H9 (cell line): ENCODE data around the gene PIEZO2. TPM values are rescaled to one million over a fixed set of nuclear protein-coding genes. Genes with fewer than 3 reads are reported as not detected.

Experiments used
- DNase-seq: peaks from one replicate; pipeline ENCODE4 v3.0.0-alpha.2; 2017
- H2AFZ ChIP-seq: one replicate; pipeline ENCODE4 v1.6.1; 2013; ENCODE audit warnings: mild to moderate bottlenecking, low read length, control low read depth, moderate library complexity
- H2AK5ac ChIP-seq: 2 replicates; pipeline ENCODE4 v1.6.1; 2013; ENCODE audit warnings: low read length, control low read depth, mixed read lengths; ENCODE audit not compliant: insufficient read length
- H2BK120ac ChIP-seq: one replicate; pipeline ENCODE4 v1.6.1; 2013; ENCODE audit warnings: low read depth, mild to moderate bottlenecking, low read length, control low read depth, inconsistent platforms; ENCODE audit not compliant: poor library complexity, severe bottlenecking
- H2BK12ac ChIP-seq: 2 replicates; pipeline ENCODE4 v1.6.1; 2013; ENCODE audit warnings: low read length, control low read depth, mixed read lengths, low read depth; ENCODE audit not compliant: insufficient read length
- H2BK15ac ChIP-seq: 2 replicates; pipeline ENCODE4 v1.6.1; 2013; ENCODE audit warnings: low read depth, low read length, control low read depth
- H2BK20ac ChIP-seq: one replicate; pipeline ENCODE4 v1.6.1; 2013; ENCODE audit warnings: low read depth, mild to moderate bottlenecking, low read length, control low read depth, inconsistent platforms; ENCODE audit not compliant: poor library complexity, severe bottlenecking
- H2BK5ac ChIP-seq: 2 replicates; pipeline ENCODE4 v1.6.1; 2013; ENCODE audit warnings: low read length, control low read depth, mixed read lengths; ENCODE audit not compliant: insufficient read length
- H3K14ac ChIP-seq: 2 replicates; pipeline ENCODE4 v1.6.1; 2013; ENCODE audit warnings: low read length, control low read depth; ENCODE audit not compliant: insufficient read depth
- H3K18ac ChIP-seq: 2 replicates; pipeline ENCODE4 v1.6.1; 2013; ENCODE audit warnings: low read depth, mild to moderate bottlenecking, mixed read lengths, low read length, control low read depth; ENCODE audit not compliant: insufficient read length
- H3K23ac ChIP-seq: 2 replicates; pipeline ENCODE4 v1.6.1; 2013; ENCODE audit warnings: low read length, control low read depth, mixed read lengths, low read depth; ENCODE audit not compliant: insufficient read length
- H3K23me2 ChIP-seq: 2 replicates; pipeline ENCODE4 v1.6.1; 2013; ENCODE audit warnings: low read depth, mild to moderate bottlenecking, mixed read lengths, low read length, control low read depth; ENCODE audit not compliant: insufficient read length, poor library complexity, severe bottlenecking
- H3K27ac ChIP-seq: 2 replicates; pipeline ENCODE4 v1.5.1; 2013; ENCODE audit warnings: low read length, control low read depth, mixed read lengths, low read depth; ENCODE audit not compliant: insufficient read length
- H3K27me3 ChIP-seq: 2 replicates; pipeline ENCODE4 v1.6.1; 2013; ENCODE audit warnings: low read length, control low read depth, inconsistent platforms; ENCODE audit not compliant: insufficient read depth
- H3K4ac ChIP-seq: 2 replicates; pipeline ENCODE4 v1.6.1; 2013; ENCODE audit warnings: low read depth, mild to moderate bottlenecking, control low read depth, inconsistent platforms, low read length, moderate library complexity
- H3K4me1 ChIP-seq: 2 replicates; pipeline ENCODE4 v1.6.1; 2013; ENCODE audit warnings: low read length, control low read depth, inconsistent platforms; ENCODE audit not compliant: insufficient read depth
- H3K4me2 ChIP-seq: 2 replicates; pipeline ENCODE4 v1.6.1; 2013; ENCODE audit warnings: low read length, control low read depth, mixed read lengths; ENCODE audit not compliant: insufficient read length, insufficient read depth
- H3K56ac ChIP-seq: 2 replicates; pipeline ENCODE4 v1.6.1; 2013; ENCODE audit warnings: low read depth, mild to moderate bottlenecking, mixed read lengths, low read length, control low read depth; ENCODE audit not compliant: insufficient read length
- H3K79me1 ChIP-seq: 2 replicates; pipeline ENCODE4 v1.6.1; 2013; ENCODE audit warnings: low read depth, mild to moderate bottlenecking, moderate library complexity, low read length, control low read depth, inconsistent platforms; ENCODE audit not compliant: insufficient read depth, poor library complexity, severe bottlenecking
- H3K79me2 ChIP-seq: 2 replicates; pipeline ENCODE4 v1.6.1; 2013; ENCODE audit warnings: low read length, control low read depth, inconsistent platforms; ENCODE audit not compliant: insufficient read depth
- H3K9ac ChIP-seq: 2 replicates; pipeline ENCODE4 v1.6.1; 2013; ENCODE audit warnings: low read length, control low read depth, mixed read lengths; ENCODE audit not compliant: insufficient read length; ENCODE audit errors: extremely low read depth
- H3K9me3 ChIP-seq: one replicate; pipeline ENCODE4 v1.6.1; 2013; ENCODE audit warnings: low read depth, low read length, inconsistent platforms; ENCODE audit not compliant: control insufficient read depth
- H3T11ph ChIP-seq: one replicate; pipeline ENCODE4 v1.6.1; 2013; ENCODE audit warnings: mild to moderate bottlenecking, low read length, control low read depth, inconsistent platforms
- H4K20me1 ChIP-seq: one replicate; pipeline ENCODE4 v1.6.1; 2013; ENCODE audit not compliant: control insufficient read depth, insufficient read length, insufficient read depth
- H4K5ac ChIP-seq: 2 replicates; pipeline ENCODE4 v1.6.1; 2013; ENCODE audit warnings: low read depth, mild to moderate bottlenecking, mixed read lengths, low read length, control low read depth; ENCODE audit not compliant: insufficient read length
- H4K8ac ChIP-seq: replicated peaks from 2 replicates; pipeline ENCODE4 v1.6.1; 2013; ENCODE audit warnings: low read length, control low read depth, mixed read lengths, low read depth; ENCODE audit not compliant: insufficient read length
- H4K91ac ChIP-seq: 2 replicates; pipeline ENCODE4 v1.6.1; 2013; ENCODE audit warnings: low read depth, mild to moderate bottlenecking, moderate library complexity, mixed read lengths, low read length, control low read depth; ENCODE audit not compliant: insufficient read length
- H3K27ac Mint-ChIP-seq, 3 experiments: 2 replicates in 2 of 3; 3 replicates in 1 of 3; pipeline ENCODE4 v1.8.0; 2020 to 2021; ENCODE audit warnings: mixed read lengths in 3 of 3, mild to moderate bottlenecking in 1 of 3, moderate library complexity in 1 of 3
- H3K27me3 Mint-ChIP-seq: 2 replicates; pipeline ENCODE4 v1.8.0; 2021; ENCODE audit warnings: low read depth, mild to moderate bottlenecking, moderate library complexity, mixed read lengths
- H3K36me3 Mint-ChIP-seq, 3 experiments: 2 replicates in 2 of 3; 3 replicates in 1 of 3; pipeline ENCODE4 v1.8.0; 2020 to 2021; ENCODE audit warnings: low read depth in 3 of 3, mixed read lengths in 3 of 3; ENCODE audit not compliant: insufficient read depth in 1 of 3
- H3K4me1 Mint-ChIP-seq, 2 experiments: 2 replicates each; pipeline ENCODE4 v1.8.0; 2020; ENCODE audit warnings: mixed read lengths in 2 of 2
- H3K4me3 Mint-ChIP-seq, 2 experiments: 2 replicates in 1 of 2; 3 replicates in 1 of 2; pipeline ENCODE4 v1.8.0; 2020 to 2021; ENCODE audit warnings: mild to moderate bottlenecking in 2 of 2, mixed read lengths in 2 of 2, moderate library complexity in 1 of 2
- H3K9me3 Mint-ChIP-seq, 2 experiments: 2 replicates in 1 of 2; 3 replicates in 1 of 2; pipeline ENCODE4 v1.8.0; 2020; ENCODE audit warnings: mild to moderate bottlenecking in 2 of 2, mixed read lengths in 2 of 2, moderate library complexity in 1 of 2
- WGBS: extraction: QIAGEN DNeasy Blood & Tissue Kit; methylation state at CpG from one replicate; pipeline ENCODE4 v1.1.7; 2013; ENCODE audit warnings: missing lambda C conversion rate, low lambda C conversion rate, mixed read lengths; ENCODE audit not compliant: insufficient read length; ENCODE audit errors: extremely low coverage; 5-methylcytosine and 5-hydroxymethylcytosine counted together
- total RNA-seq: library from RNA; stranded (reverse); gene quantifications from 2 replicates; pipeline ENCODE4 v1.2.1, GENCODE V29; 2021
- TF ChIP-seq, protein P1 (sequence below): fragments of 200-600 bp; sonication (generic); conservative IDR thresholded peaks from 3 replicates; pipeline ENCODE4 v1.8.0; 2021; ENCODE audit warnings: antibody characterized with exemption, mild to moderate bottlenecking

Gene PIEZO2
- total RNA-seq, 1 experiment from 2014 or later, result 3.9 TPM

GRCh38 chr18:10759241-10759640 is 390.1 kb downstream of the PIEZO2 start:
- Histone ChIP-seq H2AK5ac (no peak overlapping the region), H3K9ac (no peak overlapping the region), H3T11ph (no peak overlapping the region), H4K5ac (no peak overlapping the region), H3K9me3 (no peaks in the 10 kb centered on the region), H3K27me3 (no peaks in the 10 kb centered on the region), H3K56ac (no peak overlapping the region), H3K4me1 (no peaks in the 10 kb centered on the region), H2BK15ac (no peak overlapping the region), H4K8ac (no peak overlapping the region), H3K79me1 (no peaks in the 10 kb centered on the region), H4K20me1 (no peaks in the 10 kb centered on the region), H3K18ac (no peak overlapping the region), H3K4ac (no peak overlapping the region), H3K23me2 (no peaks in the 10 kb centered on the region), H2BK120ac (no peak overlapping the region), H3K27ac (no peak overlapping the region), H2BK5ac (no peak overlapping the region), H2BK12ac (no peak overlapping the region), H2AFZ (no peak overlapping the region), H2BK20ac (no peak overlapping the region), H4K91ac (no peak overlapping the region), H3K4me2 (no peak overlapping the region), H3K14ac (no peak overlapping the region), H3K23ac (no peak overlapping the region), H3K79me2 (no peaks in the 10 kb centered on the region)
- H3K4me1 Mint-ChIP-seq, result no peaks in the 10 kb centered on the region
- TF ChIP-seq, protein P1, sequence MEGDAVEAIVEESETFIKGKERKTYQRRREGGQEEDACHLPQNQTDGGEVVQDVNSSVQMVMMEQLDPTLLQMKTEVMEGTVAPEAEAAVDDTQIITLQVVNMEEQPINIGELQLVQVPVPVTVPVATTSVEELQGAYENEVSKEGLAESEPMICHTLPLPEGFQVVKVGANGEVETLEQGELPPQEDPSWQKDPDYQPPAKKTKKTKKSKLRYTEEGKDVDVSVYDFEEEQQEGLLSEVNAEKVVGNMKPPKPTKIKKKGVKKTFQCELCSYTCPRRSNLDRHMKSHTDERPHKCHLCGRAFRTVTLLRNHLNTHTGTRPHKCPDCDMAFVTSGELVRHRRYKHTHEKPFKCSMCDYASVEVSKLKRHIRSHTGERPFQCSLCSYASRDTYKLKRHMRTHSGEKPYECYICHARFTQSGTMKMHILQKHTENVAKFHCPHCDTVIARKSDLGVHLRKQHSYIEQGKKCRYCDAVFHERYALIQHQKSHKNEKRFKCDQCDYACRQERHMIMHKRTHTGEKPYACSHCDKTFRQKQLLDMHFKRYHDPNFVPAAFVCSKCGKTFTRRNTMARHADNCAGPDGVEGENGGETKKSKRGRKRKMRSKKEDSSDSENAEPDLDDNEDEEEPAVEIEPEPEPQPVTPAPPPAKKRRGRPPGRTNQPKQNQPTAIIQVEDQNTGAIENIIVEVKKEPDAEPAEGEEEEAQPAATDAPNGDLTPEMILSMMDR, result no peak
- WGBS, result no CpG with 5 or more reads among the region's 7 CpGs
- H3K36me3 Mint-ChIP-seq, result peaks cover 0 to 10% (median 0%) of the 10 kb centered on the region in 3 experiments; a peak in 3 of 7 replicates
- no peaks in the 10 kb centered on the region for H3K27me3 Mint-ChIP-seq
- no peak for DNase-seq
- no peaks in the 10 kb centered on the region for H3K9me3 Mint-ChIP-seq
- no peak overlapping the region for H3K4me3 Mint-ChIP-seq
- no peak overlapping the region for H3K27ac Mint-ChIP-seq
